ENCODE data around the gene MAGI3. TPM values are rescaled to one million over a fixed set of nuclear protein-coding genes. Genes with fewer than 3 reads are reported as not detected.

MAGI3 gene
- total RNA-seq, 6 experiments from 2014 or later, result 8.5 to 14.5 (median 12.3) TPM

GRCh38 chr1:113422315-113423068, 32.2 kb downstream of the MAGI3 start:
- Histone ChIP-seq H3K4me1 (no peaks in the 10 kb centered on the region), H3K27me3 (no peaks in the 10 kb centered on the region), H3K4me3 (no peak overlapping the region), H3K27ac (no peak overlapping the region), H3K9me3 (no peaks in the 10 kb centered on the region), H3K36me3 (no peaks in the 10 kb centered on the region)
- intact Hi-C loops (cut with DNase I), result no loop called here
- TF ChIP-seq POLR2A (IDR thresholded peaks at IDR 0.05) (no peak), CTCF (IDR thresholded peaks at IDR 0.05) (no peak)
- DNase-seq, result peak in 1 of 3 donors; percentile 46
- WGBS (ENCODE audit: insufficient coverage, low coverage, low lambda C conversion rate, missing lambda C conversion rate), result 95% methylated on average over 8 of the region's 26 CpGs
- peak in 1 of 4 donors; percentile 36 for ATAC-seq

GRCh38 chr1:113423826-113424225, 33.5 kb downstream of the MAGI3 start:
- intact Hi-C loops (cut with DNase I), result no loop called here
- Histone ChIP-seq H3K4me3 (no peak overlapping the region), H3K27me3 (no peaks in the 10 kb centered on the region), H3K27ac (no peak overlapping the region), H3K36me3 (no peaks in the 10 kb centered on the region), H3K9me3 (no peaks in the 10 kb centered on the region), H3K4me1 (no peaks in the 10 kb centered on the region)
- TF ChIP-seq POLR2A (IDR thresholded peaks at IDR 0.05), result no peak
- TF ChIP-seq CTCF (IDR thresholded peaks at IDR 0.05), result no peak
- DNase-seq, result no peak
- peak in 1 of 4 donors; percentile 35 for ATAC-seq
- WGBS (ENCODE audit: insufficient coverage, low coverage, low lambda C conversion rate, missing lambda C conversion rate), result 100% methylated on average over 3 of the region's 14 CpGs

- DNase-seq, result peak in 1 of 3 donors; percentile 21
- Histone ChIP-seq H3K9me3 (no peaks in the 10 kb centered on the region), H3K27ac (peak overlapping the region in 1 of 3 donors; percentile 34), H3K4me1 (peaks cover 0 to 23% (median 7%) of the 10 kb centered on the region in 4 donors), H3K4me3 (no peak overlapping the region), H3K36me3 (no peaks in the 10 kb centered on the region), H3K27me3 (no peaks in the 10 kb centered on the region)
- ATAC-seq, result peak; percentile 47 to 60 (median 54)
- WGBS (ENCODE audit: insufficient coverage, low coverage, low lambda C conversion rate, missing lambda C conversion rate), result 67% methylated on average over 3 of the region's 3 CpGs
- intact Hi-C loops (cut with DNase I), result no loop called here
- no peak for TF ChIP-seq POLR2A (IDR thresholded peaks at IDR 0.05)
- TF ChIP-seq CTCF (IDR thresholded peaks at IDR 0.05), result no peak
Measured at GRCh38 chr1:113429461-113430153, 39.3 kb downstream of the MAGI3 start.

- no peaks in the 10 kb centered on the region for H3K36me3 ChIP-seq
- intact Hi-C loops (cut with DNase I), result no loop called here
- no peak for TF ChIP-seq CTCF (IDR thresholded peaks at IDR 0.05)
- no peak for TF ChIP-seq POLR2A (IDR thresholded peaks at IDR 0.05)
- peak overlapping the region in 1 of 3 donors; percentile 79 for H3K27ac ChIP-seq
- H3K27me3 ChIP-seq, result no peaks in the 10 kb centered on the region
- no peaks in the 10 kb centered on the region for H3K9me3 ChIP-seq
- no peak for ATAC-seq
- no peak overlapping the region for H3K4me3 ChIP-seq
- no peak for DNase-seq
- peaks cover 0 to 37% (median 12%) of the 10 kb centered on the region in 4 donors for H3K4me1 ChIP-seq
Measured at GRCh38 chr1:113433184-113433583, 42.9 kb downstream of the MAGI3 start.
